ENCODE results near the gene ANKRD39.
"Not testable (repeated sequence)": the region's sequence is repeated elsewhere in the genome, so short reads cannot be mapped to it uniquely, and the experiment has no call there.

ANKRD39 gene, protein sequence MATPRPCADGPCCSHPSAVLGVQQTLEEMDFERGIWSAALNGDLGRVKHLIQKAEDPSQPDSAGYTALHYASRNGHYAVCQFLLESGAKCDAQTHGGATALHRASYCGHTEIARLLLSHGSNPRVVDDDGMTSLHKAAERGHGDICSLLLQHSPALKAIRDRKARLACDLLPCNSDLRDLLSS

DNA sequence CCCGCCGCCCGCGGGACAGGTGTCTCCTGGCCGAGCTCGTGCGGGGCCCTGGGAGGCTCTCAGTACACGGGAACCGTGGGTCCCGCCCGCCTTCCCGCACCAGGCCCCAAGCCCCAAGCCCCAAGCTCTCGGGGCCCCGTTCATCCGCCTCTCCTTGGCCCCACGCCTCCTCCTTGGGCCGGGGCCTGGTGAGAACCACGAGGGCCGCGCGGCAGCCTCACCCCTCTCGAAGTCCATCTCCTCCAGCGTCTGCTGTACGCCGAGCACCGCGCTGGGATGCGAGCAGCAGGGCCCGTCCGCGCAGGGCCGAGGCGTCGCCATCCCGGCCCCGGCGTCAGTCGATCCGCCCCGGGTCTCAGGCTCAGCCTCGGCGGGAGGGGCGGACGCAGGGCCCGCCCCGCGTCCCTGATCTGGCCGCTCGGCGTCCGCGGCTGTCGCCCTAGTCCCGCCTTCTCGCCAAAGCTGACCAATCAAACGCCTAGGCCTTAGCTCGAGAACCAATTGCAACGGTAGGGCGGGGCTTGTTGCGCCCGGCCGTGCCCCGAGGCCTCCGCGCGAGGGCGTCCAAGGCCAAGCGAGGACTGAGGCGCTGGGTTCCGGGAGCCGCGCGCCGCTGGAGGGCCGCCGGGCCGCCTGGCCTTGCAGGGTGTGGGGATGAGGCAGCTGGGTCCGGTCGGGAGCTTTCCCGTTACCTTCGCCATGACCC is at the start of gene ANKRD39:
Gene ANKRD39, minus strand, starts transcription at position 350 of the 706 bp plus-strand sequence. Its CDS starts 29 bp downstream, at position 321.
- FAIRE-seq, result peak; percentile 68
- peak; percentile 97 for DNase-seq (ENCODE audit: insufficient read length, low spot score)

DNA sequence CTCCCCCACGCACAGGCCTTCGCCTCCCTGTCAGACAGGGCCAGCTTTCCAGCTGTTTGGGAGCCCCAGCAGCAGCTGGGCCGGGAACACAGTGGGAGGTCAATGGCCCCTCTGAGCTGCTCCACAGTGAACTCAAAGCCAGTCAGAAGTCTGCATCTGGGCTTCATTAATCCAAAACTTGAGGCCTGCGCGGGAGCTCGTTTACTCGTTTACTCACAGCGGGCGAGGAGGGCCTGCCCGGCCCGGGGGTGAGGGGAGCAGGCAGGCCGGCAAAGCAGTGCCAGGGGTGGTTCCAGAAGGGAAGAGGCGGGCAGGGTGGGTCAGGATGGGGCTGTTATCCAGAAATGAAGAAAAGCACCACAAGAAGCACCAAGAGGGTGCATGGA is 48.9 kb upstream of the ANKRD39 start:
- DNase-seq (ENCODE audit: insufficient read length, low spot score), result no peak
- no peak for FAIRE-seq

DNA sequence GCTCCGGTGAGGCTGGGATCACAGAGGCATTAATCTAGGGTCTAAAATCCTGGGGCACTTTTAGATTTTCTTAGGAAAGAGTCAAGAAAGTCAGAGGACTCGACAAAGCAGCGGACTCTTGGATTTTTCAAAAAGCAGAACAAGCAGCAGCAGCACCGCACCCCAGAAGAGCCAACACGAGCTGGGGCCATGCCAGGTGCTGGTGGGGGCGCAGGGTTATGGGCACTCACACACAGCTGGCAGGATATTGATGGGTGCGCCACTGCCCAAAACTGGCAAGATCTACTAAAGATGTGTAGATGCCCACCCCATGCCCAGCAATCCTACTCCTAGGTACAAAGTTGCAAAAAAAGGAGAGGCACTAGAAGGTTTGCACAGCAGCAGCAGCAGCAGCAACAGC is 46.0 kb upstream of the ANKRD39 start:
- no peak for FAIRE-seq
- DNase-seq (ENCODE audit: insufficient read length, low spot score), result no peak

DNA sequence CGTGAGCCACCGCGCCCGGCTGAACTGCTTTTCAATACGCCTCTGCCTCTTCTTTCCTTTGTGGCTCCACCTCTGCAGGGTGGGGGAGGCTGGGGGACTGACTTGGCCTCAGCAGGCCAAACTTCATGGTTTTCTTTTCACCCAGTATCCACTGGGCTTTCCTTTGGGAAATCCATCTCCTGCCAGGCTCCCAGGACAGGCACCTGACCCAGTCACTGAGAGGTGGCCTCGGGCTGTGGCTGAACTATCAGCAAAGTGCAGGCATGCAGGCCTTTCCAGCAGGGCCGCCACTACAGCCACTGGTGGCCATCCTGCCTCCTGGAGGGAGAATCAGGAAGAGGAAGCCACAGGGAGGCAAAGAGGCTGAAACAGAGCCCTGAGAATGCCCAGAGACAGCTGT is 45.5 kb upstream of the ANKRD39 start:
- DNase-seq (ENCODE audit: insufficient read length, low spot score) (no peak), FAIRE-seq (no peak)

DNA sequence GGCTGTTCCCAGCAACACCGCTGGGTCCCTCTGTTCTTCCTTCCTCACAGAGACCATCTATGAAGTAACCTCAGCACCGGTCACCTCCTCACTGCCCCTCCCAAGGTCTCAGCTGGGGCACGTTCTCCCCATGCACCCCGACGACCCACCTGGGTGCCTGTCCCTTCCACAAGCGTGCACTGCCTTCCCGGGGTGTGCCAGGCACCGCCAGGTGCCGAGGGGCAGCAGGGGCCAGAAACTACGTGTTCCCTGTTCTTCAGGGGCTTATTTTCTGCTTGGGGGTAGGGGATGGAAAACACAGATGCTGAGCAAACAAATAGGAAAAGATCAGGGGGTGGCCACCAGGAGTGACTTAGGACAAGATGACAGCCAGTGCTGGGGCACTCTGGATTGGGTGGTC is 42.4 kb upstream of the ANKRD39 start:
- DNase-seq (ENCODE audit: insufficient read length, low spot score) (no peak), FAIRE-seq (no peak)

DNA sequence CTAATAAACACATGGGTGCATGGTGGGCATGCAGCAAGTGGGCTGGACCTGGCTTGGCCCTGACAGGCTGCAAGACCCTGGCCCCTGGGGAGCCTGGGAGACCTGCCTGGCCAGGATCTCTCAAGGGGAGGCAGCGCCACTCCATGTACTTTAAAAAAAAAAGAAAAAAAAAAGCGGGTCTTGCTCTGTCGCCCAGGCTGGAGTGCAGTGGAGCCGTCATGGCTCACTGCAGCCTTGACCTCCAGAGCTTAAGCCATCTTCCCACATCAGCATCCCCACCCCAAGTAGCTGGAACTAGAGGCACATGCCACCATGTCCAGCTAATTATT is 41.6 kb upstream of the ANKRD39 start:
- no peak for DNase-seq (ENCODE audit: insufficient read length, low spot score)
- FAIRE-seq, result no peak

DNA sequence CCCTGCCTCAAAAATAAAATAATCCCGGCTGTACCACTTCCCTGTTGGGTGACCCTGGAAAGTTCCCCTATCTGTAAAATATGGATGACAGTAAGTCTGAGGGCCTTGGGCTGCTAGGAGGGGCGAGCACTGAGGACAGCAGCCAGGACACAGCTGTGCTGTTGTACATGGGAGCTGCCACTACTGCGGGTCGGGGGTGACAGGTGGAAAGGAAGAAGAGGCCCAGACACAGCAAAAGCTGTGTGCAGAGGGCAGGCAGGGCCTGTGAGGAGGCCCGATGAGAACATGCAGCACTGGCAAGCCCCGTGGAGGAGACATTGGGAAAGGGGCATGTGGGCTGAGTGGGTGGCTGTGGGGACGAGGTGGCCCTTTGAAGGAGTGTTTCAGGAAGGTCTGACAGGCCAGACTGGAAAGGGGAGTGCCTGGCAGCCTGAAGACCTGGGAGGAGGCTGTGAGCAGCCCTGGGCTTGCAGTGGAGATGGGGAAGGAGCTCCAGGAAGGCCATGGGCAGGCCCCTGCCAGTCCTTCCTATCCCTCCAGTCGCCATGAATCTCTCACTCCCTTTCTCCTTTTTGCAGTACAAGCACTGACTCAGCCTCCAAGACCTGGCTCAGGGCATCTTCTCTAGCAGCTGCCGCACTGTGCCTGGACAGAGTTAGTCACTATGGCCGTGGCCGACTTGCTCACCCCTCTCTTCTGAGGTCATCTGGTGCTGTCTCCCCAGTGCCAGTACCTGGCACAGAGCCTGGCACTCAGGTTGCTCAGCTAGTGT is 41.0 kb upstream of the ANKRD39 start:
- FAIRE-seq, result no peak
- no peak for DNase-seq (ENCODE audit: insufficient read length, low spot score)

DNA sequence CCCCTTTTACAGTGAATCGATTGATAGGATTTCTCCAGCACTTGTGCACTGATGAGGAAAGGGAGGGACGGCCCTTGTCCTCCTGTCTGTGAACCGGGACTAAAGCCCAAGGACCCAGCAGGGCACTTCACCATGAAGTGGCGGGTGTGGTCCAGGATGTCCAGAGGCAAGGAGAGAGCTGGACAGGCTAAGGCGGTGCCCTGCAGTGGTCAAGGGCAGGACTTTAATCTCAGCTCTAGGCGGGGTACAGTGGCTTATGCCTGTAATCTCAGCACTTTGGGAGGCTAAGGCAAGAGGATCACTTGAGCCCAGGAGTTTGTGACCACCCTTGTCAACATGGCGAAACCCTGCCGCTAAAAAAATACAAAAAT is 40.3 kb upstream of the ANKRD39 start:
- DNase-seq (ENCODE audit: insufficient read length, low spot score) (no peak), FAIRE-seq (no peak)

DNA sequence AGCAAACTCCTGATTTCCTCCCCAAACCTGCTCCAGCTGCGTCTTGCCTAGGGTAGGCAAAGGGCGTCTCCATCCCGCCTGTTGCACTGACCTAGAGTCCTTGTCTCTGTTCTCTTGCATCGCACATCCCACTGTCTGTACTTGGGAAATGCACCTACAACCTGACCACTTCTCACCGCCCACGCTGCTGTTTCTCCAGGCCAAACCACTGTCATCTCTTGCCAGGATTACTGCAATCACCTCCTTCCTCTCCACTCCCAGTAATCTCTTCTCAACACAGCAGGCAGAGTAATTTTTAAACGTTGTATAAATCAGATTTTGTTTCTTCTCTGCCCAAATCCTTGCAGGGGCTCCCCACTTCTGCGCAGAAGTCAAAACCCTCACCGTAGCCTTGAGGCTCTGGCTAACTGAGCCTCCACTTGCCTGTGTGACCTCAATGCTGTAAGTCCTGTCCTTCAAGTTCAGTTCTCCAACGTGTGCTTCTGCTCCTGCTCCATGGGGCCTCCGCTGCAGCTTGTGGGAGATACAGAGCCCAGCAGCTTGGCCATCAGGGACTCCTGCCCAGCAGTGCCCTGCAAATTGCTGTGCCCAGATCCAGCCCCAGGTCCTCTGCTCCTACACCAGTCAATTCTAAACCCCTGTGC is 39.8 kb upstream of the ANKRD39 start:
- FAIRE-seq, result no peak
- DNase-seq (ENCODE audit: insufficient read length, low spot score), result no peak

DNA sequence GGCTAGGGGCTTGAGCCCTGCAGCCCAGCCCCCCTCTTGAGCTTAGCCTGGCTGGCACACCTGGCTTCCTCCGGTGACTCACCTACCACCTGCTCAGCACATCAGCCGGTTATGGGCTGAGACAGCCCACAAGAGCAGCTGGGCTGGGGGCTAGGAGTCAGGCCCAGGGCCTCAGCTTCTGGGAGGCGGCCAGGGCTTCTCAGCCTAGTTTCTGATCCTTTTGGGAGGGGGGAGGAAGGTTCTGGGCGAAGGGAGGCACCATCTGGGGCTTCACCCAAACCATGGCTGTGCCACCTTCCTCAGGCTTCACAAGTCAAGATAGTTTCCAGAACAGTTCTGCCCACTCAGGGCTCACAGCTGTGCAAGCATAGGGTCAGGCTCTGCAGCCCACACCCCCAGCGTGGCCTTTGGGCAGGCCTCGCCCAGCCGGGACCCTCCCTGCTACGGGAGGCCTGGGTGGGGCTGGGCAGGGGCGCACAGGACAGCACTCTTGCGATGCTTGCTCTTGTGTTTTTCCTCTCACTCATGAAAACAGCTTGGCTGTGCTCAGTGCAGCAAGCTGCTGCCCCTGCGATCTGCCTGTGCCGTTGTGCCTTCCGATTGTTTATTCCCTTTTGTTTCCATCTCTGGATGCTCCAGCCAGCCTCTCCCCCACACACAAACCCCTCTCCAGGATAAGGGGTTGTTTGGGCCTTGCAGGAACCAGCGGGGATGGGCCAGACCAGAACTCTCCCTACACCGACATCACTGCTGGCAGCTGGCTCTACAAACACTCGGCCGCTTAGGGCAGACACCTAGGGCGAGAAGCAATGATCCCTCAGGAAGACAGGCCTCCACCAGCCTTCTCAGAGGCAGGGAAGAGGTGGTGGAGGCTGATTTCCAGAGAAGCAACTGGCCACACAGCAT is 38.2 kb upstream of the ANKRD39 start:
- FAIRE-seq, result no peak
- no peak for DNase-seq (ENCODE audit: insufficient read length, low spot score)

DNA sequence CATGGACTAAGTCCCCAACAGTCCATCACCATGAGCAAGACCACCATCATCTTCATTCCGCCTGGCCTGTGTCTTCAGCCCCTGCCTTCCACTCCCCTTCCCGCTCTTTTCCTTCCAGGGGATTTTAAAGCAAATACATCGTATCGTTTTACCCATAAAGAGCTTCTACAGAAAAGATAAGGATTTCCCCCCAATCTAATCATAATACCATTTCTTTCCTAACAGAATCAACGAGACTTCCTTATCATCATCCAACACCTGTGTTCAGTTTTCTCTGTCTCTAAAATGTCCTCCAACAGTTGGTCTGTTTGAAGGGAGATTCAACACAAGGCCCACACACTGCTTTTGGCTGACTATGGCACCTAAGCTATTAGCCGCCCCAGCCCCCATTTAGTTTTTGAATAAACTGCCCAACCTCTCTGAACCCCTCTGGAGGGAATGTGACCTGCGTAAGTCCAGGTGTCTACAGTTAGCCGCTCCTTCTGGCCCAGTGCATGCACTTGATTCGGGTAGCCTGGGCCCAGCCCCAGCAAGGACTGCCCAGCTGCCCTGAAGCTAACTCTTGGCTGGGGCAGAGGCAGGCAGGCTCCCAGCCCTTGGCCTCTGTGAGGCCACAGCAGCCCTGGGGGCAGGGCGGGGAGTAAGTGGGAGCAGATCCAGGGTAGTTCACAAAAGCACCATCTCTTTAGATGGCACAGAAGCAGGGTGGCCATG is 37.4 kb upstream of the ANKRD39 start:
- no peak for FAIRE-seq
- no peak for DNase-seq (ENCODE audit: insufficient read length, low spot score)

DNA sequence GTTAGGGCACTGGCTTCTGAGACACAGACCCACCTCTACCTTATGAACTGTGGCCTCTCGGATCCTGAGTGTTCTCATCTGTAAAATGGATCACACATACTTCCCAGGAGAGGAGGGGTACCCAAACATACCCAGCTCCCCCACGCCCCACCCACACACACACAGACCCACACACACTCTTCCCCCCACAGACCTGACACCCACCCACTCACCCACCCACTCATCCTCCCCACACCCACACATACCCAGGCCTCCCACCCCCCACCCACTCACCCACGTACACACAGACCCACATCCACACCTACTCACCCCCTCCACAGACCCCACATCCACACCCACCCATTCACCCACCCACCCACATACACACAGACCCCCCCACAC is 36.3 kb upstream of the ANKRD39 start:
- DNase-seq (ENCODE audit: insufficient read length, low spot score) (no peak), FAIRE-seq (no peak)

DNA sequence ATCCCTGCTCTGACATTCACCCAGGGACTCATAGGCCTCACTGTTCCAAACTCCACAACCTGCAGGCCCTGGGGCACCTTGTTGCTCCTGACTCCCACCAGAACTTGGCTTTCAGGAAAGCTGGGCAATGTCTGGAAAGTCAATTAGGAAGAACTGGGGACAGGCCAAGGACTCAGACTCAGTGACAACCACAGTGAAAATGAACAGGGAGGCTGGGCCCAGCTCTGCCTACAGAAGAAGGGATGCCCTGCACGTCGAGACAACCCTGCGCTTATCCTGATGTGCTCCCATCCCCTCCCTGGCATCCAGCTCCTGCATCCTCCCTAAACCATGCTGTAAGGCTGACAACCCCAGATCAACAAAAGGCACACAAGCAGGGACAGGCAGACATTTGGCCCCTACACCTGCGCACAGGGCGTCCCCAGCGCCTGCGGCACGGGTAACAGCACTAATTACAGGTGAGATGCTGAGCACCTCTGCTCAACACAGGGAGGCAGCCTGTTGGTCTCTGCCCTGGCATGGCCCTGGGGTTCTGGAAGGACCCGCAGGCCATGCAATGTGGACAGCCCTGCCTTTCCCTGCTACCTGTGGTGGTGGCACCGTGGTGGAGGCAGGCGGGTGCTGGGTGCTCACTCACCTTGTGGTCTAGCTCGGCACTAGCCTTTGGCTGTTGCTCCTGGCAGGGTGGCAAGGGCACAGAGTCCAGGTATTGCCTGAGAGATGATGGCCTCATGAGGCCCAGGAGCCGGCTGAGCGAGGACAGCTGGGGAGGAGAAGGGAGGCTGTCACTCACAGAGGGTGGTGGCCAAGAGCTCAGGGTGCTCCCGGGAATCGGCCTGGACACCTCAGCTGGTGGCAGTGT is 35.7 kb upstream of the ANKRD39 start:
- FAIRE-seq (no peak), DNase-seq (ENCODE audit: insufficient read length, low spot score) (no peak)

DNA sequence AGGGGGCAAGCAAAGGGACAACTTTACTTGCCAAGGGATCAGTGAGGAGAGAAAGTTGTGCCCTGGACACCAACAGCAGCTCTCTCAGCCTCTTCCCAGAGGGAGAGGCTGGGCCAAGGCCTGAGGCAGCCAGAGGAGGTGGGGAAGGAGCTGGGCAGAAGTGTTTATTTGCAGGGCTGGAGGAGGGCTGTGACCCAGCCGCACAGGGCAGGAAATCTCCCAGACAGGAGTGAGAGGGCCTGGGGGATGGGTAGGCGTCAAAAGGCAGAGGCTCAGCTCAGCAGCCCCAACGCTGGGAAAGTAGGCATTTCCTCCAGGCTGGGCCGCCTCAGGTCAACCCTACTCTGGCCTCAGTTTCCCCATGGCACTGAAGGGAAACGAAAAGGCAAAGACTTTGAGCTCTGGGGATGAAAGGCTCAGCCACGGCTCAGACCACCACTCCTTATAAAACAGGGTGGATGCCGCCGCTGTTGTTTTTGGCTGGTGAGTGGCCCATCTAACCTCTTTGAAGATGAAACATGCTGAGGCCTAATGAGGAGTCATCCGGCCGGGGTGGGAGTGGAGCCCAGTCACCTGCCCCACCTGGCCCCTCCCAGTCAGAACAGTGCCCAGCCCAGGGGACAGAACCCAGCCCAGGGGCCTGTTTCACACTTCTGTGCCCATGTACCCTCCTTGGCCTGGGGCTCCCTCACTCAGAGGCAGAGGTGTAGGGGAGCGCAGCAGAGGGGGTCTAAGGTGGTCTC is 33.9 kb upstream of the ANKRD39 start:
- DNase-seq (ENCODE audit: insufficient read length, low spot score) (no peak), FAIRE-seq (no peak)

DNA sequence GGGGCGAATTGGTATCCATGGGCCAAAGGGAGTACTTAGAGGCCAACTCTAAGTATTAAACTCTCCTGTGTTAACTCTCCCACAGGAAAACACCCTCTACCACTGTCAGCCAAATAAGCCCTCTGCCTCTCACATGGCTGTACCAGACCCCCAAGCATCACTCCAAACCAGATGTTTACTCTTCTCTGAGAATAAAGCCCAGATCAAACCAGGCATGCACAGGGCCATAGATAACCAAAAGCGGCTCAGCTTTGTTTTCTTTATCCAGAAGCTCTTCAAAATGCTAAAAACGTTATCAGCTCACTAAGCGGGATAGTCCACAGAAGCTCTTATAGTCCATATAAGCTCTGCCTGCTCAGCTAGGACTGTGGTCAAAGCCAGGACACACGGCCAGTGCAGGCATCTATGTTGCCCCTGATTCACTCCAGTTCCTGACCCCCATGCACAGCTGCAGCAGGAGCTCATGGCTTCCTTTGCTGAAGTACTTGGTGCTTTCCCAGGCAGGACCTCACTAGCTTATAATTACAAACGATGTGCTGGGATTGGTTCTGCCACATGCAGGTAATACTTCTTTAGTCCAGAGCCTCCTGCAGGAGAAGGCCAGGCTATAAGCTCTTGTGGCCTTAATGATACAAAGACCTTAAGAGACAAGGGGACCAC is 33.0 kb upstream of the ANKRD39 start:
- DNase-seq (ENCODE audit: insufficient read length, low spot score), result no peak
- no peak for FAIRE-seq

DNA sequence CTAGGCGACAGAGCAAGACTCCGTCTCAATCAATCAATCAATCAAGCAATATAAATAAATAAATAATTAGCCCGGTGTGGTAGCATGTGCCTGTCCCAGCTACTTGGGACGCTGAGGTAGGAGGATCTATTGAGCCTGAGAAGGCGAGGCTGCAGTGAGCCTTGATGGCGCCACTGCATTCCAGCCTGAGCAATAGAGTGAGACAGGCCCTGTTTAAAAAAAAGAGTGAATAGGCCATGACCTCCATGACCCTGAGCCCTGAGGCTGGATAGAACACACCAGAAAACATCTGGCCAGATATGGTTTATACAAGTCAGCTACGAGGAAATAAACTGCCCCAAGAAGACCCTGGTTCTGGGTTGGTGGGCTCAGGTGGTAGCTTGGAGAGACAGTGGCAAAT is 32.4 kb upstream of the ANKRD39 start:
- no peak for FAIRE-seq
- DNase-seq (ENCODE audit: insufficient read length, low spot score), result no peak

DNA sequence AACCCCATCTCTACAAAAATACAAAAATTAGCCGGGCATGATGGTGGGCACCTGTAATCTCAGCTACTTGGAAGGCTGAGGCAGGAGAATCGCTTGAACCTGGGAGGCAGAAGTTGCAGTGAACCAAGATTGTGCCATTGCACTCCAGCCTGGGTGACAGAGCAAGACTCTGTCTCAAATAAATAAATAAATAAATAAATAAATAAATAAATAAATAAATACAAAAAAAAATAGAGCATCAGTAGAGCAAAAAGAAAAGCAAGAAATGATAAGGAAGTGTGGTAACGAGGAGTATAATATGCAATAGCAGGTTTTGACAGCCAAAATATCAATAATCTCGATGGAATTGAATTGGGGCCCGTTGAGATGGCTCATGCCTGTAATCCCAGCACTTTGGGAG is 31.7 kb upstream of the ANKRD39 start:
- not testable (repeated sequence) for FAIRE-seq; DNase-seq (ENCODE audit: insufficient read length, low spot score)

Measured in GM19239 (cell line).